ENCODE data around the gene NEGR1.

The NEGR1 gene

DNA sequence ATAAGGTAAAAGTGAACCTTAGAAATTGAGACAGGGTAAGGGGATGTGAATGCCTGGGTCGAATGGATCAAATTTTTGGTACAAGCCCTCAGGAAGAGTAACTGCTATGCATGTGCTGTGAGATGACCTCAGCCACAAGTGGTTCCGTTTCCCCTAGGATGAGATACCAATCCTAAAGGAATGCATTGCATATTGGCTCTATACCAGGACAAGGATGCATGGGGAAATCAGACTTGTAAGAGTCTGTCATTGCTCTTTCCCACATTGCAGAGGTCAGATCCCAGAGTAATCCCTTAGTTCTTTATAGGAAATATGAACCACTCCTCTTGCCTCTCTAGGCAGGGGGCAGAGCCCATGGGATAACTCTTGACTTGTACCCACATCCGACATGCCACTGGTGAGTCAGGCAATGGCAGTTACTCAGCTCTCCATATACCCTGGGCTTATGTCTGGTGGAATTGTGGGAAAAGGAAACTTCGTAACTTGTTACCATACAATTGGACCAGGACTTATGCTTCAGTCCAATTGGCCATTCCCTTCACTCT is 773.2 kb downstream of the NEGR1 start:
- in situ Hi-C loops (cut with MboI; ENCODE audit: low sequenced_read_pairs): no loop called here

DNA sequence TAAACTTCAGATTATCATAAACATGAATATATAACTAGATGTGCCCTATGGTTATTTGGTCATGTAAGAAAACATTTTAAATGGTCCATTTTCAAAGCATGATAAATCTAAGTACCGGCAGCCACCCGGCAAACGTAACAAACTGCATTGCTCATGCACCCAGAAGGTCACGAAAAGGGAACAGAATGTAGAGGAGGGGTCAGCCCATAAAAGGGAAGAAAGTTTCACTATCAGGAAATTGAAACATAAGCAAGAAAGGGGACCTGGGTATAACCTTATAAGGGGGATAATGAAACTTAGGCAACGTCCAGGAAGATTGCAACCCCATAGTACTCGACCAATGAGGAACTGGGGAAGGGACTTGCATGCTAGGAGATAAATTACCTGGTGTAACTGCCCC is 780.3 kb downstream of the NEGR1 start:
- in situ Hi-C loops (cut with MboI; ENCODE audit: low sequenced_read_pairs): no loop called here

GRCh38 chr1:71498542-71498941 is 783.8 kb downstream of the NEGR1 start:
- in situ Hi-C loops (cut with MboI; ENCODE audit: low sequenced_read_pairs): no loop called here

DNA sequence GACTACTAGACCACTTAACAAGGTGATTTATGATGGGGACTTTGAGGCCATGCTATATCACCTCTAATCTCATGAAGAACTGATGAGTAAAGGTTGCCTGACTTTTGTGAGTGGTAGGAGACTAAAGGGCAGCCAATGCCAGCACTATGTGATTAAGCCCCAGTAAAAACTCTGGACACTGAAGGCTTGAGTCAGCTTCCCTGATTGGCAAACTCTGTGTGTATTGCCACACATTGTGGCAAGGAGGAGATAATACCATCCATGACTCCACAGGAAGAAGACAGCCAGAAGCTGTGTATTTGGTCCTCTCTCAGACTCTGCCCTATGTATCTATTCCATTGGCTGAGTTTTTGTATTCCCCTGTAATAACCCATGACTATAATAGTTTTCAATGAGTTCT is 788.2 kb downstream of the NEGR1 start:
- in situ Hi-C loops (cut with MboI; ENCODE audit: low sequenced_read_pairs): no loop called here

DNA sequence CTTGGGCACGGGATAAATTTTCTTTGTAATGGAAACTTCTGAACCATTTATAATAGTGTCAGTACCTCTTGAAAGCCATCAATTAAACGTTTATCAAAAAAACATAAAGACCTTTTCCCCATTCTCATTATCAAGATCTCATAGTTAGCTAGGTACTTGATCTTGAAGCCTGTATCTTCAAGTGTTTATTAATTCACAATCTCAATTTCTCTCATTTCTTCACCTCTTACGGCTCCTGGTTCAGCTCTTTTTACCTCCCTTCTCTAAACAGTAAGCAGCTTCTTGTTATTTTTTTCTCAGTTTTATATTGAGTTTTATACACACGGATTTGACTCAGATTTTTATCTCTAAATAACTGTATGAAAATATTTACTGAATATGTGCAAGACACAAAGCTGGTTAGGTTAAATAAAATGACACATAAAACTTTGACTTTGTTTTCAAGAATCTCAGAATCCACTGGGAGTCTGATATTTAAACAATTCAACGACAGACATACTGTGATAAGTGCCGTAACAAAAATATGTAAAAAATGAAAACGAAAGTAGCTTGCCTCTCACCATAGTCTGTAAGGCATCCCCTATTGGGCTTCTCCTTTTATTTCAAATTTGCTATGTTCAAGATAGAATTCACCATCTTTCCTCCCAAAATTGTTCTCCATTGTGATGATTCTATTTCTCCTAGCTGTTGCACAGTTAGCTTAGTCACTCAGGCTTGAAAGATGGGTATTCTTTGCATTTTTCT is 789.9 kb downstream of the NEGR1 start:
- in situ Hi-C loops (cut with MboI; ENCODE audit: low sequenced_read_pairs): no loop called here

DNA sequence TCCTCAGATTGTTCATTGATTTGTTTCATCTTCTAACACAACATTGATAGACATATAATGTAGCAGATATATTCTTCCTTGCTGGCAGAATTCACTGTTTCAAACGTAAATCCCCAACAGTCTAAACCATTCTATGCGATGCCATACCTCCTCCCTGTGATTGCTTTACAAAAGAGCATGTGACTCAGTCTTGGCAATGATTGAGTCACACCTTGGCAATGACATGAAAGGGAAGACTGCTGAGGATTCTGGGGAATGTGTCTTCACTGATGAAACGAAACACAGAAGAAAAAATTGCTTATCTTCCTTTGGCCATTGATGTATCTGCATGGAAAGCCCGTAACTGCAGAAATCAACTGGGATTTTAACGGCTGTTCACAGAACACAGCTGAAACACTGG is 791.9 kb downstream of the NEGR1 start:
- in situ Hi-C loops (cut with MboI; ENCODE audit: low sequenced_read_pairs): no loop called here

DNA sequence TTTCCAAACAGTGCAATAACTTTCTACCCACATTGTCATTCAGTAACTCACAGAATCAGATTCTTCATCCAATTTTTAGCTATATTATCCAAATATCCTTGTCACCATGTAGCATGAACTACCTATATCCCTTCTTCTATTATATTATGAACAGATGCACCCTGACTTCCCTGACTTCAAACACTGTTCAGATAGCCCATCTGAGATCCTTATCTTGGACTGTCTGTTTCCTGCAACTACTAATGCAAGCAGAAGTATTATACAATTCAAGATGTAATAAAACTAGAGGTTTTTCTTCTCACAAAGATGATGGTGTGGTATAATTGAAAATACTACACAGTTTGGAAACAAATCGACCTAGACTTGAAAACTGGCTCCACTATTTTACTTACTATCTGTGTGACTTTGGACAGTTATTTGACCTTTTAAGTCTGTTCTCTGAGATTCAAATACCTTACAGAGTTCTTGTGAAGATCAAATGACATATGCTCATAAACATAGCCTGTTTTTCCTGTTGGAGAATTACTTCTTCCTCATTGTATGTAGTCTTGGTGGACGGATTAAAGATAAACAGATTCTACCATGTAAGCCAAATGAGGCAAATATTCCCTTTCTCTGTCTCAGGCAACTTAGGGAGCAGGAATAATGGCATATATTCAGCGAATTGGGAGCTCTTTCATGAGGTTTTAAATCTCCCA is 793.6 kb downstream of the NEGR1 start:
- in situ Hi-C loops (cut with MboI; ENCODE audit: low sequenced_read_pairs): no loop called here

GRCh38 chr1:71473331-71473730 is 809.0 kb downstream of the NEGR1 start:
- in situ Hi-C loops (cut with MboI; ENCODE audit: low sequenced_read_pairs): no loop called here

- in situ Hi-C loops (cut with MboI; ENCODE audit: low sequenced_read_pairs): no loop called here
These were observed 817.2 kb downstream of the NEGR1 start for GRCh38 chr1:71465093-71465492.

DNA sequence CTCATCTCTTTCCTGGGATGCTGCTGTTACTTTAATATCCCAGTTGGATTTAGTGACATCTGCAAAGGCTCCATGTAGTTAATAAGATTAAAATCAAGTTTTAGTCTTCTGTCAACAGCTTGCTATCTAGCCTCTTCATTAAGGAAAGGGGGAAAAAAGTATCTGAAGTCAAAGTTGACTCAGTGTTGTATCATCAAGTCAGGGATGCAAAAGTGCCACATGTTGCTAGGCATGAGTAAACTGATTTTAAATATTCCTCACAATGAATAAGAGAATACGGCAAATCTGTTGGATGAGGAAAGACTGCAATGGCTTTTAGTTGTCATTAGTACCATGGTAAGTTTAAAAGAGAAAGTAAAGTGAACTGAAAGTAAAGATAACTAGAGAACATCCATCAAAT is 818.3 kb downstream of the NEGR1 start:
- in situ Hi-C loops (cut with MboI; ENCODE audit: low sequenced_read_pairs): no loop called here

DNA sequence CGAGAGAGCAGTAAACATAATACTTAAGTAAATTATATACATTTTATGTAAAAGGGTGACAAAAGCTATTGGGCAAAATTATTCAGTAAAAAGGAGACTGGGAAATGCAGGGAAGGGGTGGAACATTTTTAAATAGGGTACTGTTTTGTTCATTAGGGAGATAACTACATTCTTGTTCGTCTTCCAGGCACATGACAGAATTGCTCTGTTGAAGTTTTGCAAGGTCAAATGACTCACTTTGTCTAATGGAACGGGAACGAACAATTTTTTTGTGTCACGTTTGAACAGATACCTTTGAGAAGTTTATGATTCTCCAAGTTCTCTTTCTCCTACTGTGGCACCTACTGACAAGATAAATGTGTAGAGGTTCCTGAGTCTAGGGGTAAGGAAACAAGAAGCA is 819.2 kb downstream of the NEGR1 start:
- in situ Hi-C loops (cut with MboI; ENCODE audit: low sequenced_read_pairs): no loop called here

GRCh38 chr1:71462247-71462646 is 820.1 kb downstream of the NEGR1 start:
- in situ Hi-C loops (cut with MboI; ENCODE audit: low sequenced_read_pairs): no loop called here

- in situ Hi-C loops (cut with MboI; ENCODE audit: low sequenced_read_pairs): no loop called here
These were observed 820.9 kb downstream of the NEGR1 start for GRCh38 chr1:71461416-71461815.

DNA sequence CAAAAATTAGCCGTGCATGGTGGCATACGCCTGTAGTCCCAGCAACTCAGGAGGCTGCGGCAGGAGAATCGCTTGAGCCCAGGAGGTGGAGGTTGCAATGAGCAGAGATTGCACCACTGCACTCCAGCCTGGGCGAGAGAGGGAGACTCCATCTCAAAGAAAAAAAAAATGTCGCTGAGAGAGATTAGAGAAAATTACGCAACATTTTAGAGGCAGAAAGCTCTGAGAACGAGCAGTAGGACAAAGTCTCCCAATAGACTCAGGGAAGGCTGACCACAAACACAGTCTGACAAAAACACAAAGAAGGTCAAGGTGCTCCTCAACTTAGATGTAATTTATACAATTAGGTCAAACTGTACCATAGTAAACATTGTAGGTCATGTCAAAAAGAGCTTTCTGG is 833.9 kb downstream of the NEGR1 start:
- in situ Hi-C loops (cut with MboI; ENCODE audit: low sequenced_read_pairs): no loop called here

GRCh38 chr1:71438626-71439025 is 843.7 kb downstream of the NEGR1 start:
- in situ Hi-C loops (cut with MboI; ENCODE audit: low sequenced_read_pairs): no loop called here

DNA sequence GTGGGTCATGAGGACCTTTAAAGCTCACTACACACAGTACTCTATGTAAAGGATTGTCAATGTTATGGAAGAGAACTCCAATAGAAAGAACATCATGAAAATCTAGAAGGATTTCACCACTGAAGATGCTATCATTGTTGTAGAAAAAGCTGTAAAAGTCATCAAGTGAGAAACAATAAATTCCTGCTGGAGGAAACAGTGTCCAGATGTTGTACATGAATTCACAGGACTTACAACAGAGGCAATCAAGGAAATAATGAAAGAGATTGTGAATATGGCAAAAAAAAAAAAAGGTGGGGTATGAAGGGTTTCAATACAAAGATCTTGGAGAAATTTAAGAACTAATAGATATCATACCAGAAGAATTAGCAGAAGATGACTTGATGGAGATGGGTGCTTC is 846.4 kb downstream of the NEGR1 start:
- in situ Hi-C loops (cut with MboI; ENCODE audit: low sequenced_read_pairs): no loop called here

GRCh38 chr1:71434240-71434639 is 848.1 kb downstream of the NEGR1 start:
- in situ Hi-C loops (cut with MboI; ENCODE audit: low sequenced_read_pairs): no loop called here

DNA sequence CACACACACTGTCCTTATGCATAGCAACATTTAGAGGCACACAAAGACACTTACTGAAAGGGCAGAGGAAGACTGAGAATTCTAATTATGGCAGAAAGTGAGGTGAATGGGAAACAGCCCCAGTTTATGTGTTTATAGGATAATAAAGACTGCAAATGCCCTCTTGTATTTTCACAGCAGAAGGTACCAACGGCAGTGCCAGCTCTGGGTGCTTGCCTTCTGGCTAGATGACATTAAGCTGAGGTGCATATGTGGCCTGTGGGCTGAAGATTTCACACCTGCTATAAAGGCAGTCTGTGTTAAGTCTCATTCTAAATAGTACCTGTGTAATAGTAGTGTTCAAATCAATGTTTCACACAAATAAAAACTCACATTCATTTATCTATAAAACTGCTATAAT is 854.3 kb downstream of the NEGR1 start:
- in situ Hi-C loops (cut with MboI; ENCODE audit: low sequenced_read_pairs): no loop called here

- in situ Hi-C loops (cut with MboI; ENCODE audit: low sequenced_read_pairs): no loop called here
These were observed 855.3 kb downstream of the NEGR1 start for GRCh38 chr1:71427066-71427465.

DNA sequence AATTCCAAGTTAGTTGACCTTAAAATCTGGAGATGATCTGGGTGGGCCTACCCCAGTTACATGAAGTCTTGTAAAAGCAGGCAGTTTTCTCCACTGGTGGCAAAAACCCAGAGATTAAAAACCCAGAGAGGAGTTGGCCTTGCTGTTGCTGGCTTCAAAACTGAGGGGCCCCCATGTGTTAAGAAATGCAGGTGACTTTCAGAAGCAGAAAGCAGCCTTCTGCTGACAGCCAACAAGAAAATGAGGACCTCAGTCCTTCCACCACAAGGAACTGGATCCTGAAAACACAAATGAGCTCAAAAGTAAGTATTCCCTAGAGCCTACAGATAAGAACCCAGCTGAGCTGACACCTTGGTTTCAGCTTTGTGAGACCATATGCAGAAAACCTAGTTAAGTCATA is 857.8 kb downstream of the NEGR1 start:
- in situ Hi-C loops (cut with MboI; ENCODE audit: low sequenced_read_pairs): no loop called here

DNA sequence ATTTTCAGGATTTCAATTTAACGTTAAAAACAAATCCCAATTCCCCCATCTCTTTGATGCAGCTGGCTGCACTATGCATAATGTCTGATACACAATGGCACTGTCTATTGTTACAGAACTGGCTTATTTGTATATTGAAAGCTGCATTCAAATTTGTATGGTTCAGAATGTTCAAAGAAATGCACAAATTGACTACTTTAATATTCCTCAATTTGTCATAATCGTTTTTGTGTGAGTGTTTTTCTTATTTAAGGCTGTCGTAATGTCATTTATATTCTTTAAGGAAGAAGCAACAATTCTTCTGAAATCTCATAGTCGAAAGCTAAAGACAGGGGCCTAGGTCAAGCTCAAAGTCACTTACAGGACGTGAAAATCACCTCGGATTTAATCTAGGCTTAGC is 860.1 kb downstream of the NEGR1 start:
- in situ Hi-C loops (cut with MboI; ENCODE audit: low sequenced_read_pairs): no loop called here

DNA sequence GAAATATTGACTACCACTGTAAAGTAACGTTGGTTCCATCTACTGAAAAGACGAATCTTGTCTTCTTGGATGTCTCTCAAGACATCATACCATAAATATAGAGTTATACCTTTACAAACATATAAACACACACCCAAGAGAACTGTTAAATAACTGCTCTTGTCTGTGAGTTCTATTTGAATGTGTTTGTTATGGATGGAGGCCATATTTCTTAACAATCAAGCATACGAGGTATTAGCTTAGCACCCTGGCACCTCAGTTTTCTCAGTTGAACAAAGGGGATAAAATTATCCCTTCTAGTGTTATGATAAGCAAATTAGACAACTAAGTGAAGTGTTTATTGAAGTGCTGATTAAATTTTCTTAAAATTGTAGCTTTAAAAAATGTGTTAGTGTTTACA is 864.9 kb downstream of the NEGR1 start:
- in situ Hi-C loops (cut with MboI; ENCODE audit: low sequenced_read_pairs): no loop called here
